SIG-M5 treated with dmso at 0.1 percent for 504 hours (cell line): Measurements from ENCODE around the gene SLC7A14.

Experiments used
- DNase-seq: peaks from one replicate; lab custom pipeline; 2025; ENCODE audit not compliant: unreplicated experiment; lab: John Stamatoyannopoulos, UW

The SLC7A14 gene

DNA sequence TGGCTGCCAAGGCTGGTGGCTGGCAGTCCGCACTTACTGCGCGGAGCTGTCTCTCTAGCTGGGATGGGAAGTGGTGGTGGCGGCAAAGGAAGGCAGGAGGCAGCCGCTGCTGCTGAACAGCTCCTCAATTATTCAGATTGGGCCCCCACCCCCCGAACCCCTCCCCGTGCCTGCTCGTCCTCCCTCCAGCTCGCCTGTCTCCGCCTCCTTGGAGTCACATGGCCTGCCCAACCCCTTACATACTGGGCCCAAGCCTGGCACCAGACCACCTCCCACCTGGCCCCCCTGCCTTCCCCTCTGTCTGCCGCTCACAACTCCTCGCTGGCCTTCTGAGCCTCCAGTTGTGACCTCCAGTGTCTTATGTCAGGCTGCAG is at the start of gene SLC7A14:
SLC7A14 (minus strand) TSS at position 139 of the 374 bp plus-strand sequence. CDS start 59,139 bp downstream, outside the sequence.
- DNase-seq = no peak

DNA sequence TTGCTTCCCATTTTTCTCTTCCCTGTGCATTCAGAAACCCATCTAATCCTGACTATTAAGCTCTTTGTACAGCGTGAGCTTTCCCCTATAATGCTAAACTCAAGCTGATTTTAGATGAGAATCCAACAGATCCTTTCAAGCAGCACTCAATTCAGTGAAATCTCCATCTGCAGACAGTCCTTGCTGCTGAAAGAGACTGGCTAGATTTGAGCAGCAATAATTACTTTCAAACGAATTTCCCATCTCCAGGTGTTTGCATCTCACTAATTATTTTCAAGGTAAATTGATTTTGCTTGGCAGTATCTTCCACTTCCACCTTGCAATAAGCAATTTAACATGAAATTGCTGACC is 49.5 kb upstream of the SLC7A14 start:
- no peak for DNase-seq

DNA sequence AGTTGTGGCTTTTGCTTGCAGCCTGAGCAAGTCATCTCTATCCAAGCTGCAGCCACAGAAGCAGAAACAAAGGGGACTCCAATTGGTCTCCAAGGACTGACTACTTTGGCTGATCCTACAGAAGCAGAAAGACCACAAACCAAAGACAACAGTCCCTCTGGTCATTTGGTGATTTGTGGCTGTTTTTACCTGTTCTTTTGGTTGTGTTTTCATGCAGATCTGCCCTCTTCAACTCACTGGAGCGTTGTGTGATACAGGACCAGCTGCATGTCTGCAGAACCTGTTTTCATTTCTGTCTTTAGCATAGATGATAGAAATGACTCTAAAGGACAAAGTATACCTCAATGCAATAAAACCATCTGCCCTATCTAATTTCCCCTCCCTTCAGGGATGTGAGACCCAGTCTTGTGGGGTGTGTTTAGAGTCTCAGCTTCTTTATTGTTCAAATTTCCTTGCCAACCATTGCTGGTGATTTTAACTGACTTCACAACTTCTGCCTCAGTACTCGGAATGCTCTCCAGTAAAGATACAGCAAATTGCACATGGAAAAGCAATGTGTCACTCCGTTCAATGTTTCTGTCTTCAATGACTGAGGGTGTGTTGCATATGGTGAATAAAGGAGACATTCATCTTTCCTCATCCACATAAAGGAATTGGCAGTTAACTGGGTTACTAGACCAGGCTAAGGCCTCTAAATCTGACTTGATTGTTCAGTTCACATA is 48.9 kb upstream of the SLC7A14 start:
- DNase-seq = no peak

DNA sequence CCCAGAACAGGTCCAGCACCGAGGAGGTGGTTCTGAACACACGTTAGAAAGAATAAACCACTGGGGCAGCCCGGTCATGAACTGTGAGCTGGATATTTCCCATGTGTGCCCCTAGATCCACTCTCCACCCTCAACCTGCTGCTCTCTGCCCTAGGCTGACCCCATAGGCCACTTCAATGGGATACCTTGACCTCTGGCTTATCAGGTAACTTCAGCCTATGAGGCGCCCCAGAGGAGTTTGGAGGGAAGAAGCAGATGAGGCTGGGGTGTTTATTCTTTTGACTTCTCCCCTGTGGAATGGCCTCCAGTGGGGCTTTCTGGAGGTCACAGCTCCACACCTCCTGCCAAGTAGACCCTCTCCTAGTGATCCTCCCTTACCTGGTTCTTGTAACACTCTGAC is 47.7 kb upstream of the SLC7A14 start:
- no peak for DNase-seq

DNA sequence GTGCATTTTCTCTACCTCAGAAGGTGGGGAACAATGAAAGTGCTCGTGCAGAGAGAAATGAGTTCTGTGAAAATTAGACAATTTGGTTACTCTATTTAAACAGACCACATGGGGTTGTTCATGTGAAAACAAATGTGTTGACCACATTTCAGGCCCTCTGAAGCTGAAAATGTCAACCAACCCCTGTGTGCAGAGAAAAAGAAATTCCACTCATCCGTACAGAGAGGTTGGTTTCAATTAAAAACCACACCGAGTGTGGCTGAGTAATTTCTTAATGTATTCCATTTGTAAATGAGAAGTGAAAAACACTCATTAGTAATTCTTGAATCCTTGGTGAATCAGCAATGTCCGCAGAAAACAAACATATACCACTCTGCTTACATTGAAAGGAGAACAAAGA is 46.9 kb upstream of the SLC7A14 start:
- no peak for DNase-seq

DNA sequence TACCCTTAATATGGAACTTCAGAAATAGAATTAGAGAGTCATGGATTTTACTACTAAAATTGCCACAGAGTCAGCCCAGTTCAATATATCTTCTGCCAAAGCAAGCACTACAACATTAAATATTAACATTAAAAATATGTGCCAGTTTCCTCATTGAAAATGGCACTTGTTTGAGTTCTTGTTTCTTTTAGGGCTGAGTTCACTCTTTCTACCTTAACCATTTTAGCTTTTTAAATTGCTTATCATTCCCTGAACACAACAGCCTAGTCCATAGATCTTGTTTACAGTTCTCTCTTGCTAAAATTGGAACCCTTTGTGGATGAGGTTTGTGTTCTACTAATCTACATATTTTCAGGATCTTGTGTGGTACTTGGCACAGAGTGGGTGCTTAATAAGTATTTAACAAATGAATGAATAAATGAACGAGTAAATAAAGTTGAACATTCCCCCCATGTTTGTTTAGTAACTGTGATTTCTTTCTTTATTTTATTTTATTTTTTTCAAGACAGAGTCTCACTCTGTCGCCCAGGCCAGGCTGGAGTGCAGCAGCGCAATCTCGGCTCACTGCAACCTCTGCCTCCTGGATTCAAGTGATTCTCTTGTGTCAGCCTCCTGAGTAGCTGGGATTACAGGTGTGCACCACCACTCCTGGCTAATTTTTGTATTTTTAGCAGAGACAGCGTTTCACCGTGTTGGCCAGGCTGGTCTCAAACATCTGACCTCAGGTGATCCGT is 46.0 kb upstream of the SLC7A14 start:
- no peak for DNase-seq

DNA sequence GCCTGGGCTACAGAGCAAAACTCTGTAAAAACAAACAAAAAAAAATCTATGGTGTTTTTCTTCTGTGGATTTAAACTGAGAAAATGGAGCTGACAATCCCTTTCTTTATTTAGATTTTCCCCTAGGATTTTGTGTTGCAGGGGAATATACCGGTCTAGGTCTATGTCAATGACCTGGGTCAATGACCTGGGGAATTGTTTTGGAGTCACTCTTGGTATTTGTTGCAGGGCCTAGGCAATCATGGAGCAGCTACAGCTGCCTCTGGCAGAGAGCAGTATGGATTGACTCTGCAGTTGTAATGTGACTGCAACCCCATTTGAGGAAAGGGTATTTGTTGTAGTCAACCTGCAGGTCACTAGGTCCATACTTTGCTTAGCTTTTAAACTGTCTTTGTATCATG is 37.6 kb upstream of the SLC7A14 start:
- DNase-seq = no peak

DNA sequence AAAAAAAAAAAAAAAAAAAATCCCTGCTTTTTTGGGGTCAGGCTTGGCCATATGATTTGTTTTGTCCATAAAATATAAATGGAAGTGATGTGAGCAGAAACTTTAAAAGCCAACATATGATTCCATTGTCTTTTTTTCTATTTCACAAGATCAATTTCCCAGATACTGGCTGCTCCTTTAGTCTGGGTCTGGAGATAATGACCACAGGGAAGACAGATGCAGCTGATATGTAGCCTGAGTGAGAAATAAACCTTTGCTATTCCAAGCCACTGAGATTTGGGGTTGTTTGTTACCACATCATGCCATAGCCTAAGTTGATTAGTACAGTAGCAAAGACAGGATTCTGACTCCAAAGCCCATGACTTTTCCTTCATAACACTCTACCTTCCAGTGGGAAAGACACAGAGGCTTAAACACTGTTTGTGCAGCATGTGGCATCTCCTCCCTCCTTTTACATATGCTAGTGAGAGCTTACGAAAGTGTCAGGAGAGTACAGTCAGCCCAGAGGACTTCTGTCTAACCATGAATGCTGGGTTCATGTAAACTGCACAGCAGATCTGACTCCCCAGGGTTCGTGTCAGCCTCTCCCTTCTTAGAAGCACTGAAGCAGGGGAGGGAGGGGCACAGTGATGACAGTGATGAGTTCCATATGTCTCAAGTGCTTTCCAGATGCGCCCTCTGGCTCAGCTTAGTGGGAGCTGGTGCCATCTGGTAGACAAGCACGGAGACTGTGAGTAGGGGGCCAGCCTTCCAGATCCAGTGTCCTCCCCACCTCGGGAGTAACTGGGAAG is 36.7 kb upstream of the SLC7A14 start:
- DNase-seq = no peak

DNA sequence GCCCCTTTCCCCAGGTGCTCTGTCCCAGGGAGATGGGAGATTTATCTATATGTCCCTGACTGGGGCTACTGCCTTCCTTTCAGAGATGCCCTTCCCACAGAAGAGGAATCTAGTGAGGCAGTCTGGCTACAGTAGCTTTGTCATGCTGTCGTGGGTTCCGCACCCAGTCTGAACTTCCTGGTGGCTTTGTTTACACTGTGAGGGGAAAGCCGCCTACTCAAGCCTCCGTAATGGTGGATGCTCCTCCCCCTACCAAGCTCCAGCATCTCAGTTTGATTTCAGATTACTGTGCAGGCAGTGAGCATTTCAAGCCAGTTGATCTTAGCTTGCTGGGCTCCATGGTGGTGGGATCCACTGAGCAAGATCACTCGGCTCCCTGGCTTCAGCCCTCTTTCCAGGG is 35.4 kb upstream of the SLC7A14 start:
- no peak for DNase-seq

DNA sequence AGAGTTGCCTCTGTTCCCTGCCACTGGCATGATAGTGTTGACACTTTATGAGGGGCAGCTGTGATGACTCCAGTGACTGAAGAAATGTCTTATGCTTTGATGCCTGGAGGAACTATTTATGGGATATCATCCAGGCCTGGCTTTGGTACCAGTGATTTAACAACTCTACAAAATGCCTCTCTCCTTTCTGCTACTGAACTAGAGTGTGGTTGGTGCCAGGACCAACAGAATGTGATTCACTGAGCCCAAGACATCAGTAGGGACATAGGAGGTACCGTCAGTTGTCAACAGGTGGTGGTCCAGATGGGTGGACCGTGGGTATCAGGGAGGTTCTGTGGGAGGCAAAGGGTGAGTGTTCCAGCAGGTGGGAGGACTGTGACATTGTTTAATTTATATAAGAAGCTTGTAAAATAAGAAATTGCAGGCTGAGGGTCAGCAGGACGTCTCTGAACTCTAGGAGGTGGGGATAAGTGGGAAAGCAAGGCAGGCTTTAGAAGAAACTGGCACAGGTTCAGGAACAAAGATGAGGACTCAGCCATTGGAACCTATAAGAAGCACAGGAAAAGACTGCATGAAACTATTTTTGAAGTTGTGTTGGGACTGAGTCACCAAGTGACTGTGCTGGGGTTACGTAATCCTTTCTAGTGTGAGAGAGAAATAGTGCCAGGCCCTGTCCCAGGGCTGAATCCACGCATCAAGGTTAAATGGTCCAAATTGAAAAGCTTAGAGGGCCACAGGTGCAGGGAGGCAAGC is 28.5 kb upstream of the SLC7A14 start:
- DNase-seq = peak; percentile 88

DNA sequence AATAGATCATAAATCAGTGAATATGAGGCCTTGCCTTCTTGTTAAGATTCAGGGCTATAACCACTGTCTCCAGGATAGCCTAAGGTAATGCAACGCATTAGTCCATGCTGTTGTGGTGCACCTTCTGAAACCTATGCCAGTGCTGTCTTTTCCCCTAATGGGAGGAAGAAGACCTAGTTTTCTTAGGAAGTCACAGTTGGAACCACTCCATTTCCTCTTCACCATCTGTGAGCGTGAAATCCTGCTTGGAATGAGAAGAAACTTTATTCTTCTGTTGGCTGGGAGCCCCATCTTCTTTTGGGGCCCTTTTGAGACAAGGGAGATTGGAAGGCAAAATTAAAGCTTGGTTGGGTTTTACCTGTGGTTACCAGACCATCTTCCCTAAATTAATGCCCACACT is 25.9 kb upstream of the SLC7A14 start:
- DNase-seq = no peak

DNA sequence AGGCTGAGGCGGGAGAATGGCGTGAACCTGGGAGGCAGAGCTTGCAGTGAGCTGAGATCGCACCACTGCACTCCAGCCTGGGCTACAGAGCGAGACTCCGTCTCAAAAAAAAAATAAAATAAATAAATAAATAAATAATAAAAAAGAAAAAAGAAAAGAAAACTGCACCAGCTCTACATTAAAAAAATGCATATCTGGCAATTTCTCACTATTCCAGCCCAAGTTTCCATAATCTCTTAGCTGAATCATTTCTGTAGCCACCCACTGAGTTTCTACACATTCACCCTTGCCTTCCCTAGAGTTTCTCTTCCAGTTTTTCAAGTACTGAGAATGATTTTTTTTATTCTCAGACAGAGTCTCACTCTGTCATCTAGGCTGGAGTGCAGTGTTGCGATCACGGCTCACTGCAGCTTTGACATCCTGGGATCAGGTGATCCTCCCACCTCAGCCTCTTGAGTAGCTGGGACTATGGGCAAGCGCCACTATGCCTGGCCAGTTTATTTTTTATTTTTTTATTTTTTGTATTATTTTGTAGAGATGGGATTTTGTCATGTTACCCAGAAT is 24.5 kb upstream of the SLC7A14 start:
- DNase-seq = no peak

DNA sequence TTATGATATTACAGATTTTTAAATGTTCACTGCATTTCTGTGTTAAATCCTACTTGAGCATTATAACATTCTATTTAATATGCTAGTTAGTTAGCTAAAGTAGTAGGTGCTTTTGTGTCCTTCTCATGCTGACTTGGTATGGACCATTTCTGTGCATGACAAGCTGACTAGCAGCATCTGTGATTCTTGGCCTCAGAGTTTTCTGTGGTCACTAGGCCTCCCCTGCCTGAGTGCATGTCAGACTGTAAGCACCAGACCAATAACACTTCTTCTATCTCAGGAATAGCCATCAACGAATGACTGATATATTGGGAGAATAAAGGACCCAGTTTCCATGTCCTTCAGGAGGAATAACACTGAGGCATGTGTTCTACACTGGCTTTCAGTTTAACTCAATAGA is 22.6 kb upstream of the SLC7A14 start:
- DNase-seq = no peak

DNA sequence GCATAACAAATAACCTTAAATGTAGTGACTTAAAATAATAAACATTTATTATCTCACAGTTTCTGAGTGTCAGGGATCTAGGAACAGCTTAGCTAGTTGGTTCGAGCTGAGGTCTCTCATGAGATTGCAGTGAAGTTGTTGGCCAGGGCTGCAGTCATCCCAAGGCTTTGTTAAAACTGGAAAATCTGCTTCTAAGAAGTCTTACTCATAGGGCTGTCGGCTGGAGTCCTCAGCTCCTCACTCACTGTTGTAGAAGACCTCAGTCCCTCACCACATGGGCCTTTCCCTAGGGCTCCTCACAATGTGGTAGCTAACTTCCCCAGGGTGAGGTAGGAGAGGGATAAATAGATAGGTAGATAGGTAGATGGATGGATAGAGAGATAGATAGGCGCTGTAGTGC is 20.8 kb upstream of the SLC7A14 start:
- DNase-seq = no peak

DNA sequence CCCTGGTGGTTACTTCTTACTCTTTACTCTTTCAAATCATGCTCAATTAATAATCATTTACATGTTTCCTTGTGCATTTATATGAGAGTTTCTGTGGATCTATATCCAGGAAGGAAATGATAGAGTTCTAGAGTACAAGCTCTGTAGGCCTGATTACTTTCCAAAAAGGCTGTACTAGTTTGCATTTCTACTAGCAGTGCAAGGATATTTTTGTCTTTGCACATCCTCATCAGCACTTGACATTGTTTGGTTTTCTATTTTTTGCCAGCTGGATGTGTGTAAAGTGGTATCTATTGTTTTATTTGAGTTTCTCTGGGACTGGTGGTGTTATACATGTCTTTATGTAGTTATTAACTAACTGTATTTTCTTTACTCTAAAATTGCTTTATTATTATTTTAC is 19.6 kb upstream of the SLC7A14 start:
- no peak for DNase-seq

DNA sequence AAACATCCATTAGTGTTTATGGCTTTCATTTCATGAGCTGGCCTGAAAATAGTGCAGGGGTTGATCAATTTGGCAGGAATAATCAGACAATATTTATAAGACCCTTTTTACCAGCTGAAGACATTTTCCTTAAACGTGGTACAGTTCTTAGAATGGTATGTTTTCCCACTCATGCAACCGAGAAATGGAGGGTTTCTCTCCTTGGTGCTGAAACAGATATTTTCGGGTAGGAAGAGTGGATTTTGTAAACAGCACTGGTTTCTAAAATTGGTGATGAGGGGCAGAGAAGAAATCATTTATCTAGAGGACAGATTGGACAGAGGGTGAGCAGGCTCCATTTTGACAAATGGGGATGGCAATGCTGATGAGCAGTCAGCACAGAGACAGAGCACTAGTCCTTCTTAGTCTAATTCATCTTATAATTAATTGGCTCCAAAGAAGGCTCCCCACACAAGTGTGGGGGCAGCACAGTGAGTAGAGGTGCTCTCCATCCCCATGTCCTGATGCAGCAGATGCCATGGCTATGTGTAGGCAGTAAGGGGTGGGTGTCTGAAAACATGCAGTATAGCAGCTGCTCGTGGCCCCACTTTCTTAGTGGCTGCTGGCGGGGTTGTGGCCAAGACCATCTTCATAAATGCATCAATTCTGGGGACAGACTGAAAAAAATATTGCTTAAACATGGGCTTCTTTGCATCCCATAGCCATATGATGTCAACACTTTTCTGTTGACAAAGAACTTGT is 18.1 kb upstream of the SLC7A14 start:
- DNase-seq = no peak

DNA sequence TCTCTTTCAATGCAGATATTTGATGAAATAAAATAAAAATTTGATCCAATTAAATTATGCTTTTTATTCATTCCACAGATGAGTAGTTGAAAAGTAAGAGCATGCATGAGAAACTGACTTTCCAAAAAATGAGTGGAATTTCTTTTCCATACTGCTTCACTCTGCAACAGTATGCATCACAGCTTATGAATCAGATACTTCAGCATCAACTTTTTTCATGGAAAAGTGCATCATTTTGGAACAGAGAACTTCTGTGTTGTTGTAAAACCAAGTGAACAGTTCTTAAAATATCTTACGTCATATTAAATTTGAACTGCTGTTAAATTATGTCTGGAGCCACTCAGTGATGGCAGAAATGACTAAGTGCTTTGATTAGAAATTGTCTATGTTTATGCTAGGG is 16.7 kb upstream of the SLC7A14 start:
- no peak for DNase-seq

DNA sequence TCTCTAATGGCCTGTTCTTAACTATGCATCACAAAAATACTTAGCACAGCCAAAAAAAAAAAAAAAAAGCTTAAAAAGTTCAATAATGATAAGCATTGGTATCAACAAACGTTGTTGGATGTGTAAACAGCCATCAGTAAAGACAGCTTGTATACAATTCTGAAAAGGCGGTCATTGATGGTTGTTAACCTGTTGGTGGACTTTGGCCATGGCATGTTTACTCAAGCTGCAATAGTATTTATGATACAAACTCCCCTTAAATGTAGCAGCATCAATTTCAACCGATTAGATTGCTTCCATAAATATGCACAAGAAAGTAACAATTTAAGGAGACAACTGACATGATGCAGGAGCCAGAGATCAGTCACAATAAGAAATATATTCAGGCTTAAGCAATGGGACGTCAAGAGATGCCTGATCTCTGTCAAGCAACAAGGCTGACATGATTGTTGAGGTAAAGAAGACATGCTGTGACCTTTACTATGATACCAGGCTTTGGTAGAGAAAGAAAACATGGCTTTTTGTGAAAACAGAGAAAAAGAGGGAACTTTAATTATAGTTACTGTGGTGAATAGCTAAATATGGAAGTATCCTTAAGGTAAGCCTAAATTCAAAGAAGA is 14.2 kb upstream of the SLC7A14 start:
- no peak for DNase-seq

DNA sequence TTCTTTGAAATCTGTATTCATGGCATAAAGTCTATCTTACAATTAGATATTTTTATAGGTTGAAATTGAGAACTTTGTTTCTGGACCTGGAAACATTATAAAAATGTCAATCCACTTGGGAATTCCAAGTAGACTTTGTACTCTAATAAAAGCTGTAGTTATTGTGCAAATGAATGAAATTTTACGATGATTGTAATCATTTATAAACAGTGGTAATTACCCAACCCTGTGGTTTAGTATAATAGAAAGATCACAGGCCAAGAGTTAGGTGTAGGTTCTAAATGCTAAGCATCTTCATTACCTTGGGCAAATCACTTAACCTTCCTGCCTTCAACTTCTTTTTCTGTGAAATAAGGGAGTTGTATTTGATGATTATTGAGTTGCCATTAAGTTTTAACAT is 13.2 kb upstream of the SLC7A14 start:
- no peak for DNase-seq

DNA sequence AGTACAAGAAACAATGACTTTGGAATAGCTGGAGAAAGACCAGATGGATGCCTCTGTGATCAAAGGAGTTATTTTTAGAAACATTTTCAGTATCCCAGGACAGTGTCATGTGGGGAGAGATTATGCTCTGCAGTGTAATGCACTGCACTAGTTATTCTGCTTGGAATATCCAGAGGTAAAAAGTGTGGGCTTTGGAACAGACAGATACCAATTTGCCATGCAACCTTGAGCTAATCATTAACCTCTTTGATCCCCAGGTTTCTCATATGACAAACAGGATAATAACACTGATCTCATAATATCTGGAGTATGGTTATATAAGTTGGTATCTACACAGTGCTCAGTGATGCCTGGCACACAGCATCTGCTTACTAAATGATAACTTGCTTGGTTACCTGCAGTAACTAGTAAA is 12.2 kb upstream of the SLC7A14 start:
- no peak for DNase-seq
